Lower lobe of right lung (tissue), 2 donors: Measurements from ENCODE around the gene STK4. TPM values are rescaled to one million over a fixed set of nuclear protein-coding genes. Genes with fewer than 3 reads are reported as not detected.

Source experiments
- ATAC-seq, 2 donors: fragments of 200-7000 bp; cut with Tn5 transposase; one replicate each; pipeline ENCODE4 v1.9.1; 2020 to 2022; ENCODE audit warnings: mild to moderate bottlenecking in 2 of 2, moderate library complexity in 2 of 2
- DNase-seq: peaks from one replicate; pipeline ENCODE4 v3.0.0-alpha.2; 2020
- H3K27ac ChIP-seq: fragments of 200-600 bp; one replicate; pipeline ENCODE4 v1.8.0; 2022
- H3K27me3 ChIP-seq: fragments of 200-600 bp; one replicate; pipeline ENCODE4 v1.8.0; 2022; ENCODE audit warnings: low read depth
- H3K36me3 ChIP-seq: fragments of 200-600 bp; one replicate; pipeline ENCODE4 v1.8.0; 2022; ENCODE audit warnings: mild to moderate bottlenecking
- H3K4me1 ChIP-seq: fragments of 200-600 bp; one replicate; pipeline ENCODE4 v1.8.0; 2022
- H3K4me3 ChIP-seq: fragments of 200-600 bp; one replicate; pipeline ENCODE4 v1.8.0; 2022; ENCODE audit warnings: mild to moderate bottlenecking
- H3K9me3 ChIP-seq: fragments of 200-600 bp; one replicate; pipeline ENCODE4 v1.8.0; 2022
- intact Hi-C: fragments of 100-400 bp; cut with DNase I; formaldehyde crosslinking; loops from one replicate; pipeline ENCODE4 v1.11.0; 2022
- total RNA-seq: library from RNA; stranded (reverse); fragmentation: NEBNext Ultra II Directional; extraction: Animal tissue kit (Norgen Biotek cat#: 25700); gene quantifications from one replicate; pipeline ENCODE4 v1.2.1, GENCODE V29; 2021
- TF ChIP-seq, protein P1 (sequence below): fragments of 200-600 bp; IDR thresholded peaks from one replicate; pipeline ENCODE4 v1.8.0; 2022; ENCODE audit warnings: antibody characterized with exemption, mild to moderate bottlenecking
- donor health status: DM: no; HTN: yes; CAD: no; lungs with severe emphysema.

The STK4 gene
- total RNA-seq, 1 donor from 2014 or later, result 73.4 TPM

DNA sequence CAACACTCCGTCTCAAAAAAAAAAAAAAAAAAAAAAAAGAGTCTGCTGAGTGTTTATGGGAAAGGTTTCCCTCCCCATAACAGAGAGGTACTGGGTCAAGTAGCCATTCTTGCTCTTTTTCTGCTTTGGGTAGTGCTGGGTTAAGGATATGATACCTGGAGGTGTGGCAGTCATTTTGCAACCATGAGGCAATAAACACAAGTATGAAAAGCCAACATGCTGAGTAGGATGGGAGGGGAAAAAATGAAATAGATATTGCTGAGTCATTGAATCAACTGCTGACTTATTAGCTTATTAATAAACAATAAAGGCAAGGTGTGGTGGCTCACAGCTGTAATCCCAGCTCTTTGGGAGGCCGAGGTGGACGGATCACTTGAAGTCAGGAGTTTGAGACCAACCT, 3.8 kb upstream of the STK4 start:
- ATAC-seq (no peak), DNase-seq (no peak)
- H3K9me3 ChIP-seq, result no peaks in the 10 kb centered on the region
- no peak overlapping the region for H3K27ac ChIP-seq
- H3K27me3 ChIP-seq, result no peaks in the 10 kb centered on the region
- H3K4me3 ChIP-seq, result no peak overlapping the region
- TF ChIP-seq, protein P1, sequence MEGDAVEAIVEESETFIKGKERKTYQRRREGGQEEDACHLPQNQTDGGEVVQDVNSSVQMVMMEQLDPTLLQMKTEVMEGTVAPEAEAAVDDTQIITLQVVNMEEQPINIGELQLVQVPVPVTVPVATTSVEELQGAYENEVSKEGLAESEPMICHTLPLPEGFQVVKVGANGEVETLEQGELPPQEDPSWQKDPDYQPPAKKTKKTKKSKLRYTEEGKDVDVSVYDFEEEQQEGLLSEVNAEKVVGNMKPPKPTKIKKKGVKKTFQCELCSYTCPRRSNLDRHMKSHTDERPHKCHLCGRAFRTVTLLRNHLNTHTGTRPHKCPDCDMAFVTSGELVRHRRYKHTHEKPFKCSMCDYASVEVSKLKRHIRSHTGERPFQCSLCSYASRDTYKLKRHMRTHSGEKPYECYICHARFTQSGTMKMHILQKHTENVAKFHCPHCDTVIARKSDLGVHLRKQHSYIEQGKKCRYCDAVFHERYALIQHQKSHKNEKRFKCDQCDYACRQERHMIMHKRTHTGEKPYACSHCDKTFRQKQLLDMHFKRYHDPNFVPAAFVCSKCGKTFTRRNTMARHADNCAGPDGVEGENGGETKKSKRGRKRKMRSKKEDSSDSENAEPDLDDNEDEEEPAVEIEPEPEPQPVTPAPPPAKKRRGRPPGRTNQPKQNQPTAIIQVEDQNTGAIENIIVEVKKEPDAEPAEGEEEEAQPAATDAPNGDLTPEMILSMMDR, result no peak
- intact Hi-C loops, result no loop called here
- no peaks in the 10 kb centered on the region for H3K36me3 ChIP-seq
- H3K4me1 ChIP-seq, result peaks cover 27% of the 10 kb centered on the region

- Histone ChIP-seq H3K9me3 (no peaks in the 10 kb centered on the region), H3K27ac (no peak overlapping the region), H3K4me1 (peaks cover 33% of the 10 kb centered on the region), H3K4me3 (no peak overlapping the region), H3K36me3 (no peaks in the 10 kb centered on the region), H3K27me3 (no peaks in the 10 kb centered on the region)
- intact Hi-C loops, result no loop called here
- TF ChIP-seq, protein P1, result no peak
- no peak for DNase-seq
- no peak for ATAC-seq
Measured at GRCh38 chr20:44963325-44964215, 2.7 kb upstream of the STK4 start.

DNA sequence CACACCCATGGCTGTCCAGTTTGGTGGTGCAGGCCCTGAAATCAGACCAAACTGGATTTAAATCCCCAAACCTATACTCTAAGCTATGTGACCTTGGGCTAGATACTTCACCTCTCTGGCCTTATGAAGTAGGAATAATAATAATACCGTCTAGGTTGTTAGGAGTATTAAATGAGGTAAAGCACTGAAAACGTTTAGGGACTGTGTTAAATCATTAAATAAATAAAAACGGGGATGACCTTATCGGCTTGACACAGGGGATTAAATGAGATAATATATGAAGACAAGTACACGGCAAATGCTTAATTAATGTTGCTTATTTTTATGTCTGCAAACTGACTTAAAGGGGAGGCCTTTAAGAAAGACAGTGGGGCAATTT, 672 bp upstream of the STK4 start:
- DNase-seq (no peak), ATAC-seq (no peak)
- Histone ChIP-seq H3K9me3 (no peaks in the 10 kb centered on the region), H3K27me3 (no peaks in the 10 kb centered on the region), H3K4me1 (peaks cover 38% of the 10 kb centered on the region), H3K27ac (peak overlapping the region; percentile 93), H3K36me3 (no peaks in the 10 kb centered on the region), H3K4me3 (peak overlapping the region; percentile 93)
- intact Hi-C loops, result no loop called here
- TF ChIP-seq, protein P1, result no peak

- H3K4me1 ChIP-seq, result peaks cover 39% of the 10 kb centered on the region
- intact Hi-C loops, result no loop called here
Measured at GRCh38 chr20:44967207-44967807, 995 bp downstream of the STK4 start.

GRCh38 chr20:44969300-44969894, 3.1 kb downstream of the STK4 start:
- Histone ChIP-seq H3K27me3 (no peaks in the 10 kb centered on the region), H3K4me1 (peaks cover 43% of the 10 kb centered on the region), H3K27ac (no peak overlapping the region), H3K9me3 (no peaks in the 10 kb centered on the region), H3K36me3 (peaks cover 28% of the 10 kb centered on the region), H3K4me3 (peak overlapping the region; percentile 93)
- ATAC-seq (no peak), DNase-seq (no peak)
- intact Hi-C loops, result no loop called here
- TF ChIP-seq, protein P1, result no peak

More at GRCh38 chr20:44967207-44967807, 995 bp downstream of the STK4 start:
- Histone ChIP-seq H3K4me3 (peak overlapping the region; percentile 93), H3K36me3 (peaks cover 7% of the 10 kb centered on the region), H3K27me3 (no peaks in the 10 kb centered on the region), H3K9me3 (no peaks in the 10 kb centered on the region), H3K27ac (peak overlapping the region; percentile 93)
- DNase-seq (no peak), ATAC-seq (peak; percentile 53 to 56)
- TF ChIP-seq, protein P1, result no peak
